VCaP (cell line): ENCODE measurements around the gene GOLT1B.

ENCODE experiments used
- H3K27ac ChIP-seq: fragments of 450-650 bp; 2 replicates; pipeline ENCODE4 v1.5.1; 2017
- TF ChIP-seq, protein P1 (sequence below): fragments of 450-650 bp; conservative IDR thresholded peaks from 2 replicates; pipeline ENCODE4 v1.5.1; 2017; ENCODE audit warnings: mild to moderate bottlenecking, moderate library complexity

GOLT1B gene

DNA sequence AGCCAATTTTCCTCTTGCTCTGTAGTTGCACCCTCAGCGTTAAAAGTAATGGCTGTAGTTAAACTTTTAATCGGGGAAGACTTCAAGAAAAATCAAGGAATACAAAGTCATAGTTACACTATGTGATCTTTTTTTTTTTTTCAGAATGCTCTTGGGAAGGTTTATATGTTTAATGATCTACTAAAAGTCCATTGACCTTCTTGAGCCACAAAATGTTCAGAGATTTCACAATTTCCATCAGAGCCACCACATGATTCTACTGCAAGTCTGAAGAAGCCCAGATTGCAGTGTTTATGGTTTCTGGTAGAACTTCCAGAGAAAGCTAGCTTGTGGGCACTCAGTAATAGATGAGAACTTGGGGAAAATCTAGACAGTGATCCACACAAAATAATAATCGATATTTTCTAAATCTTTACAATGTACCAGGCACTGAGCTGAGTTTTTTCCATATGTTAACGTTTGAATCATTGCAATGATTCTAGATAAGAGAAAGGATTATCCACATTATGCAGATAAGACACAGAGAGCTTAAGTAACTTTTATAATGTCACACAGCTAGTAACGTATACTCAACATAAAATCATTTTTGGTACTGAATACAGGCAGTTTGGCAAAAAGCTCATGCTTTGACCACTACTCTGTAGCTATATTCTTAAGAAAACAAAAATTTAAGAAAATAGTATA lies 64.8 kb downstream of the GOLT1B start:
- H3K27ac ChIP-seq = no peak overlapping the region
- TF ChIP-seq, protein P1, sequence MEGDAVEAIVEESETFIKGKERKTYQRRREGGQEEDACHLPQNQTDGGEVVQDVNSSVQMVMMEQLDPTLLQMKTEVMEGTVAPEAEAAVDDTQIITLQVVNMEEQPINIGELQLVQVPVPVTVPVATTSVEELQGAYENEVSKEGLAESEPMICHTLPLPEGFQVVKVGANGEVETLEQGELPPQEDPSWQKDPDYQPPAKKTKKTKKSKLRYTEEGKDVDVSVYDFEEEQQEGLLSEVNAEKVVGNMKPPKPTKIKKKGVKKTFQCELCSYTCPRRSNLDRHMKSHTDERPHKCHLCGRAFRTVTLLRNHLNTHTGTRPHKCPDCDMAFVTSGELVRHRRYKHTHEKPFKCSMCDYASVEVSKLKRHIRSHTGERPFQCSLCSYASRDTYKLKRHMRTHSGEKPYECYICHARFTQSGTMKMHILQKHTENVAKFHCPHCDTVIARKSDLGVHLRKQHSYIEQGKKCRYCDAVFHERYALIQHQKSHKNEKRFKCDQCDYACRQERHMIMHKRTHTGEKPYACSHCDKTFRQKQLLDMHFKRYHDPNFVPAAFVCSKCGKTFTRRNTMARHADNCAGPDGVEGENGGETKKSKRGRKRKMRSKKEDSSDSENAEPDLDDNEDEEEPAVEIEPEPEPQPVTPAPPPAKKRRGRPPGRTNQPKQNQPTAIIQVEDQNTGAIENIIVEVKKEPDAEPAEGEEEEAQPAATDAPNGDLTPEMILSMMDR = no peak

DNA sequence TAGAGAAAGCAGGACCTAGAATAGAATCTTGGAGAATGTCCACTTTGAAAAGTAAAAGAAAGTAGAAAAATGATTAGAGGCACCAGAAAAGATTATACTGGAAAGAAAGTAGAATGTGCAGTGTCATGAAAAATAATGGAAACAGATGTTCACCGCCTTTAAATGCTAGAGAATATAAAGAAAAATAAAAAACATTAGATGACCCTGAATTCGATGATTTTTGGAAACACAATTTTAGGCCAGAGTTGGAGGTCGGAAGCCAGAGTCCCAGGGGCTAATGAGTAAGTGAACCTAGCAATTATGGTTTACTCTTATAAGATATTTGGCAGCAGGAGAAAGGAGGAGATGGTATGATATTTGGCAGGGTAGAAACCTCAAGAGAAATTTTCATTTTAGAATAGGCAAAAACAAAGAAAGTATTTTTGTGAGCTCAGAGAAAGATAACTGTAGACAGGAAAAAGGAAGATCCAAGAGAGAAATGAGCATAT lies 65.4 kb downstream of the GOLT1B start:
- TF ChIP-seq, protein P1 = no peak

More for the DNA sequence above, 65.4 kb downstream of the GOLT1B start:
- H3K27ac ChIP-seq = no peak overlapping the region
